ENCODE measurements around the gene COL18A1. TPM values are rescaled to one million over a fixed set of nuclear protein-coding genes. Genes with fewer than 3 reads are reported as not detected.

The COL18A1 gene
- total and polyA plus RNA-seq, 2 of the 8 experiments (the other 6 are each of a cell fraction or from before 2014, with no cell fraction given): 145 to 201 TPM

DNA sequence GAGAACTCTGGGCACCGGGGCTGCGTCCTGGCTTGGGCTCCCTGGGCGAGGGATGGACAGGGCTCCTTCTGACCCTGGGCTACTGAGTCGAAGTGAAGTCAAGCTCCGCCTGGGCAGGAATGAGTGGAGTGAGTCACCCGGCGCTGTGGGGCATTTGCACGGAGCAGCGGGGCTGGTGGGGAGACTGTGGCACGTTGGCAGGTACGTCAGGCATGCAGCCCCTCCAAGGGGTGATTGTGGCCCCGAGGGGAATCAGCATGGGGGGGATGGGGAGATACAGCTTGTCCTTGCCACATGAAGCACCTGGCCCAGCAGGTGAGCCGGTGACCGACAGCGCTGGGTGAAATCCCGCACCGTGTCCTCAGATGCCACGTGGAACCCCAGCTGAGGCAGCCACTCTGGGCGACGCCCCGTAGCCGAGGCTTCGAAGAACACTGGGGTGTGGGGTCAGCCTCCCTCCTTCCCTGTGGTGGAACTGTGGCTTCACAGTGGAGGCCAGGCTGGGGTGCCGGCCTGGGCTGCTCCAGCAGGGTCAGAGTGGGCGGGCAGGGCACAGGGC is 62.3 kb downstream of the COL18A1 start:
- Histone ChIP-seq H2BK12ac (ENCODE audit: low read depth, low read length) (no peak overlapping the region), H3K27me3 (replicated peaks in 1 of 4; ENCODE audit: control insufficient read depth in 3 of 4, extremely low read depth in 1 of 4, insufficient read depth in 3 of 4, low read length in 3 of 4) (no peaks in the 10 kb centered on the region), H3K27ac (ENCODE audit: low read depth, low read length) (no peak overlapping the region), H3K4me1 (replicated peaks in 1 of 4; ENCODE audit: control insufficient read depth in 3 of 4, insufficient read depth in 4 of 4, low read length in 3 of 4) (no peaks in the 10 kb centered on the region; a peak in 1 of 7 replicates), H4K91ac (replicated peaks; ENCODE audit: insufficient read length, low read length) (no peak overlapping the region), H3K4me2 (ENCODE audit: insufficient read depth in 1 of 2, low read depth in 2 of 2, low read length in 2 of 2) (no peak overlapping the region), H3K4ac (replicated peaks; ENCODE audit: insufficient read length, low read depth, low read length) (no peak overlapping the region), H2BK15ac (ENCODE audit: low read length) (no peak overlapping the region), H3K23ac (ENCODE audit: insufficient read length) (no peak overlapping the region), H3K4me3 (ENCODE audit: extremely low read depth in 1 of 4, insufficient read depth in 2 of 4, low read depth in 3 of 4, low read length in 4 of 4) (no peak overlapping the region), H4K8ac (ENCODE audit: extremely low read depth, insufficient read depth, low read length) (no peak overlapping the region; the same call in 1 of the 2 replicates), H3K23me2 (ENCODE audit: low read depth, low read length) (no peaks in the 10 kb centered on the region), H2BK120ac (replicated peaks; ENCODE audit: low read depth, low read length) (no peak overlapping the region), H2BK5ac (ENCODE audit: low read depth, low read length) (no peak overlapping the region), H2AK5ac (ENCODE audit: low read depth, low read length) (no peak overlapping the region), H3K36me3 (ENCODE audit: control insufficient read depth in 2 of 4, insufficient read depth in 4 of 4, low read length in 3 of 4) (peaks cover 0 to 14% (median 2%) of the 10 kb centered on the region in 4 experiments; a peak in 6 of 8 replicates), H3K14ac (ENCODE audit: insufficient read length) (no peak overlapping the region), H3K9ac (replicated peaks in 1 of 4; ENCODE audit: extremely low read depth in 1 of 4, low read depth in 3 of 4, low read length in 3 of 4) (no peak overlapping the region), H2AFZ (ENCODE audit: low read length) (no peak overlapping the region), H3K56ac (replicated peaks; ENCODE audit: insufficient read length, low read depth, low read length) (no peak overlapping the region), H3K18ac (ENCODE audit: extremely low read depth, low read length) (no peak overlapping the region), H3K79me1 (ENCODE audit: low read depth, low read length) (peaks cover 10% of the 10 kb centered on the region), H3K9me3 (ENCODE audit: insufficient read depth in 2 of 2, low read depth in 1 of 2, low read length in 1 of 2) (no peaks in the 10 kb centered on the region), H3K79me2 (ENCODE audit: control insufficient read depth in 1 of 2, insufficient read depth in 2 of 2, low read length in 2 of 2) (peaks cover 0 to 76% of the 10 kb centered on the region in 2 experiments; a peak in 2 of 4 replicates), H4K5ac (ENCODE audit: insufficient read length, low read depth, low read length) (no peak overlapping the region), H4K20me1 (replicated peaks in 1 of 2; ENCODE audit: control insufficient read depth in 1 of 2, insufficient read depth in 2 of 2, low read length in 2 of 2) (peaks cover 15 to 26% of the 10 kb centered on the region in 2 experiments), H2BK20ac (ENCODE audit: low read length) (no peak overlapping the region)
- FAIRE-seq (no peak), DNase-seq (ENCODE audit: low read depth in 1 of 2, low spot score in 2 of 2) (no peak)
- CTCF ChIA-PET (ENCODE audit: partially characterized antibody): interaction anchor here (0.9 to 1.3 kb wide), 4 partner anchors 8 to 59 kb away, joined by 3 read pairs; no protein-coding TSS in a partner anchor
- POLR2A ChIA-PET (ENCODE audit: partially characterized antibody): interaction anchor here (1.1 to 1.5 kb wide), 2 partner anchors 12 to 54 kb away, joined by 3 read pairs; no protein-coding TSS in a partner anchor
- 88% methylated on average over 22 of the region's 25 CpGs; no CpG with 5 or more reads in 1 of the 2 experiments for WGBS, 2 experiments (ENCODE audit: extremely low coverage in 1 of 2, insufficient coverage in 1 of 2, insufficient read length in 1 of 2, insufficient replicate concordance in 2 of 2, low coverage in 1 of 2, low lambda C conversion rate in 2 of 2, missing lambda C conversion rate in 1 of 2)
- no peak for TF ChIP-seq NANOG (IDR thresholded peaks at IDR 0.05; ENCODE audit: insufficient read depth, low read depth, low read length, poor library complexity, severe bottlenecking)
- TF ChIP-seq TAF1 (IDR thresholded peaks at IDR 0.05; ENCODE audit: low read depth, low read length): no peak
- TF ChIP-seq JUND (IDR thresholded peaks at IDR 0.05; ENCODE audit: low read length): no peak
- TF ChIP-seq RNF2 (IDR thresholded peaks at IDR 0.05; ENCODE audit: borderline replicate concordance, low read depth, low read length, missing control alignments, poor library complexity, severe bottlenecking): no peak
- no peak for TF ChIP-seq RBBP5 (IDR thresholded peaks at IDR 0.05; ENCODE audit: borderline replicate concordance, low read depth, low read length)
- no peak for TF ChIP-seq SIN3A (conservative IDR thresholded peaks at IDR 0.05 in 1 of 2, IDR thresholded peaks at IDR 0.05 in 1 of 2; ENCODE audit: low read depth in 1 of 2, low read length in 2 of 2)
- no peak for TF ChIP-seq KDM5A (IDR thresholded peaks at IDR 0.05; ENCODE audit: low read length)
- no peak for TF ChIP-seq ASH2L (IDR thresholded peaks at IDR 0.05; ENCODE audit: low read length)
- no peak for TF ChIP-seq GABPA (IDR thresholded peaks at IDR 0.05; ENCODE audit: borderline replicate concordance, insufficient read depth, low read length)
- TF ChIP-seq CHD2 (IDR thresholded peaks at IDR 0.05; ENCODE audit: low read length): no peak
- TF ChIP-seq, protein P1, sequence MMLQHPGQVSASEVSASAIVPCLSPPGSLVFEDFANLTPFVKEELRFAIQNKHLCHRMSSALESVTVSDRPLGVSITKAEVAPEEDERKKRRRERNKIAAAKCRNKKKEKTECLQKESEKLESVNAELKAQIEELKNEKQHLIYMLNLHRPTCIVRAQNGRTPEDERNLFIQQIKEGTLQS (IDR thresholded peaks at IDR 0.05; ENCODE audit: insufficient read depth, low read depth, low read length): no peak
- TF ChIP-seq, protein P2, sequence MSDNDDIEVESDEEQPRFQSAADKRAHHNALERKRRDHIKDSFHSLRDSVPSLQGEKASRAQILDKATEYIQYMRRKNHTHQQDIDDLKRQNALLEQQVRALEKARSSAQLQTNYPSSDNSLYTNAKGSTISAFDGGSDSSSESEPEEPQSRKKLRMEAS (IDR thresholded peaks at IDR 0.05): no peak

Data from H1 (cell line).